Spleen (tissue), 11 donors: ENCODE results near the gene KIF23. TPM values are rescaled to one million over a fixed set of nuclear protein-coding genes. Genes with fewer than 3 reads are reported as not detected.

Source experiments
- DNase-seq: peaks from one replicate; pipeline ENCODE4 v3.0.0-alpha.2; 2020
- H3K27ac ChIP-seq, 8 donors: fragments of 200-600 bp; sonication (generic) in 7 of 8; 1 replicate in 4 of 8; 2 replicates in 4 of 8; pipeline versions ENCODE4 v1.5.0 to v1.8.0; 2016 to 2021; ENCODE audit warnings: inconsistent platforms in 4 of 8, mild to moderate bottlenecking in 4 of 8, moderate library complexity in 1 of 8
- H3K27me3 ChIP-seq, 7 donors: fragments of 200-600 bp; sonication (generic) in 6 of 7; replicated peaks in 1 of 7; 1 replicate in 4 of 7; 2 replicates in 3 of 7; pipeline versions ENCODE4 v1.5.0 to v1.8.0; 2016 to 2021; ENCODE audit warnings: inconsistent platforms in 3 of 7, mild to moderate bottlenecking in 1 of 7
- H3K36me3 ChIP-seq, 6 donors: fragments of 200-600 bp; sonication (generic) in 5 of 6; 1 replicate in 4 of 6; 2 replicates in 2 of 6; pipeline versions ENCODE4 v1.5.0 to v1.8.0; 2016 to 2021; ENCODE audit warnings: inconsistent platforms in 2 of 6
- H3K4me1 ChIP-seq, 6 donors: fragments of 200-600 bp; sonication (generic) in 5 of 6; 1 replicate in 3 of 6; 2 replicates in 3 of 6; pipeline versions ENCODE4 v1.5.0 to v1.8.0; 2016 to 2021; ENCODE audit warnings: inconsistent platforms in 3 of 6
- H3K4me3 ChIP-seq, 8 donors: fragments of 200-600 bp; sonication (generic) in 7 of 8; 1 replicate in 4 of 8; 2 replicates in 4 of 8; pipeline versions ENCODE4 v1.5.0 to v1.8.0; 2016 to 2021; ENCODE audit warnings: inconsistent platforms in 4 of 8, mild to moderate bottlenecking in 4 of 8, moderate library complexity in 2 of 8
- H3K9me3 ChIP-seq, 8 donors: fragments of 200-600 bp; sonication (generic) in 7 of 8; 1 replicate in 4 of 8; 2 replicates in 4 of 8; pipeline versions ENCODE4 v1.5.0 to v1.8.0; 2016 to 2021; ENCODE audit warnings: inconsistent platforms in 4 of 8
- POLR2A ChIP-seq, 3 donors: fragments of 450-650 bp; IDR thresholded peaks; one replicate each; pipeline ENCODE4 v1.5.1; 2017; ENCODE audit warnings: antibody characterized with exemption in 3 of 3, mild to moderate bottlenecking in 1 of 3
- POLR2AphosphoS5 ChIP-seq, 3 donors: sonication (generic); formaldehyde crosslinking; IDR thresholded peaks; one replicate each; pipeline ENCODE4 v1.5.1; 2017; ENCODE audit warnings: antibody characterized with exemption in 3 of 3
- WGBS, 5 donors: extraction: QIAGEN DNeasy Blood & Tissue Kit in 3 of 5; methylation state at CpG; one replicate each; pipeline versions ENCODE4 v1.1.5 to v1.1.7; 2013 to 2018; 5-methylcytosine and 5-hydroxymethylcytosine counted together
- intact Hi-C: fragments of 100-400 bp; cut with DNase I; formaldehyde crosslinking; loops from one replicate; pipeline ENCODE4 v1.15.0; 2023; ENCODE audit warnings: low total_unique reads
- polyA plus RNA-seq, 3 donors: library from polyadenylated mRNA; stranded (reverse); fragments of 200-250 nt; gene quantifications; one replicate each; pipeline ENCODE4 v1.2.1, GENCODE V29; 2013
- small RNA-seq, 4 donors: library from RNA; depleted of rRNA; stranded (forward); fragments of <200 nt; gene quantifications; one replicate each; pipeline ENCODE3, GENCODE V24; 2016
- total RNA-seq, 7 donors: library from RNA; depleted of rRNA in 3 of 7; stranded (reverse); fragments of >200 nt in 3 of 7; fragmentation: NEBNext Ultra II Directional in 4 of 7; extraction: Animal tissue kit (Norgen Biotek cat#: 25700) in 4 of 7; gene quantifications; one replicate each; pipeline versions ENCODE4 v1.1.0 to v1.2.1, GENCODE V29; 2016 to 2021
- TF ChIP-seq, protein P1 (sequence below), 11 experiments: fragments of 200-600 bp in 7 of 11; fragments of 450-650 bp in 4 of 11; sonication (generic) in 4 of 11; IDR thresholded peaks in 8 of 11; conservative IDR thresholded peaks in 3 of 11; 1 replicate in 7 of 11; 2 replicates in 4 of 11; pipeline versions ENCODE4 v1.4.0 to v1.8.0; 2016 to 2021; ENCODE audit warnings: antibody characterized with exemption in 11 of 11, inconsistent platforms in 4 of 11, mild to moderate bottlenecking in 1 of 11
- donor health status: healthy with polysubstance abuse.
- donor health status: DM: no; HTN: no; CAD: no; lungs with moderate emphysema.
- donor health status: DM: no; HTN: no; CAD: no.
- donor health status: Bipolar disorder and iron deficiency.
- donor health status: healthy.
- donor health status: DM: no; HTN: no; CAD: no.
- donor health status: DM: yes; HTN: yes; CAD: no.

The KIF23 gene
- total and polyA plus RNA-seq, 10 donors: 0.89 to 9.2 (median 4.5) TPM

GRCh38 chr15:69496001-69496400, 81.9 kb downstream of the KIF23 start:
- H3K27me3 ChIP-seq: peaks cover 0 to 3% (median 0%) of the 10 kb centered on the region in 7 donors
- no peak overlapping the region for H3K27ac ChIP-seq
- no peaks in the 10 kb centered on the region for H3K36me3 ChIP-seq
- no peaks in the 10 kb centered on the region for H3K4me1 ChIP-seq
- DNase-seq: no peak
- no peak overlapping the region for H3K4me3 ChIP-seq
- intact Hi-C loops: no loop called here
- 49 to 78% (median 67%) methylated on average over 2 of the region's 2 CpGs for WGBS, 5 donors
- peaks cover 0 to 6% (median 0%) of the 10 kb centered on the region in 8 donors for H3K9me3 ChIP-seq
- TF ChIP-seq, protein P1, sequence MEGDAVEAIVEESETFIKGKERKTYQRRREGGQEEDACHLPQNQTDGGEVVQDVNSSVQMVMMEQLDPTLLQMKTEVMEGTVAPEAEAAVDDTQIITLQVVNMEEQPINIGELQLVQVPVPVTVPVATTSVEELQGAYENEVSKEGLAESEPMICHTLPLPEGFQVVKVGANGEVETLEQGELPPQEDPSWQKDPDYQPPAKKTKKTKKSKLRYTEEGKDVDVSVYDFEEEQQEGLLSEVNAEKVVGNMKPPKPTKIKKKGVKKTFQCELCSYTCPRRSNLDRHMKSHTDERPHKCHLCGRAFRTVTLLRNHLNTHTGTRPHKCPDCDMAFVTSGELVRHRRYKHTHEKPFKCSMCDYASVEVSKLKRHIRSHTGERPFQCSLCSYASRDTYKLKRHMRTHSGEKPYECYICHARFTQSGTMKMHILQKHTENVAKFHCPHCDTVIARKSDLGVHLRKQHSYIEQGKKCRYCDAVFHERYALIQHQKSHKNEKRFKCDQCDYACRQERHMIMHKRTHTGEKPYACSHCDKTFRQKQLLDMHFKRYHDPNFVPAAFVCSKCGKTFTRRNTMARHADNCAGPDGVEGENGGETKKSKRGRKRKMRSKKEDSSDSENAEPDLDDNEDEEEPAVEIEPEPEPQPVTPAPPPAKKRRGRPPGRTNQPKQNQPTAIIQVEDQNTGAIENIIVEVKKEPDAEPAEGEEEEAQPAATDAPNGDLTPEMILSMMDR (IDR thresholded peaks at IDR 0.05 in 8 of 11, conservative IDR thresholded peaks at IDR 0.05 in 3 of 11): no peak
- TF ChIP-seq POLR2A (IDR thresholded peaks at IDR 0.05): no peak
- TF ChIP-seq POLR2AphosphoS5 (IDR thresholded peaks at IDR 0.05): no peak

GRCh38 chr15:69497076-69497475, 82.9 kb downstream of the KIF23 start:
- TF ChIP-seq POLR2AphosphoS5 (IDR thresholded peaks at IDR 0.05): no peak
- TF ChIP-seq POLR2A (IDR thresholded peaks at IDR 0.05): no peak
- TF ChIP-seq, protein P1 (IDR thresholded peaks at IDR 0.05 in 8 of 11, conservative IDR thresholded peaks at IDR 0.05 in 3 of 11): no peak
- no peak for DNase-seq
- H3K27me3 ChIP-seq: peaks cover 0 to 3% (median 0%) of the 10 kb centered on the region in 7 donors
- H3K27ac ChIP-seq: no peak overlapping the region
- H3K4me1 ChIP-seq: no peaks in the 10 kb centered on the region
- intact Hi-C loops: no loop called here
- no peak overlapping the region for H3K4me3 ChIP-seq
- 60 to 83% (median 61%) methylated on average over 1 of the region's 1 CpG for WGBS, 5 donors
- no peaks in the 10 kb centered on the region for H3K36me3 ChIP-seq
- no peaks in the 10 kb centered on the region for H3K9me3 ChIP-seq

DNA sequence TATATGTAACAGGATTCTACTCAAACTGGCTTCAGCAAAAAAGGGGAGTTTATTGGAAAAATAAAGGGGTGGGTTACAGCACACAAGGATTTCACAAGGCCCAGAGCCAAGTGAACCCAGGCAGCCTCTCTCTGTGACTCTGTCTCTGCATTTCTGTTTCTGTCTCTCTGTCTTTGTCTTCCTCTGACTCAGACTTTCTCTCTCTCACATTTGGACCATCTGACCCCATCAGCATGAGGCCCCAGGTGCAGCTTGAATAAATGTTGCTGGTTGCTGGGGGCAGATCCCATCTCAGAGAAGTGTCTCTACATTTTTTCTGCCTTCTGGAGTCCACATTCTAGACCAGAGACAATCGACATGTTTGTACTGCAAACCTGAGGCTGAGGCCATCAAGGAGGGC, 83.5 kb downstream of the KIF23 start:
- TF ChIP-seq POLR2AphosphoS5 (IDR thresholded peaks at IDR 0.05): no peak
- TF ChIP-seq, protein P1 (IDR thresholded peaks at IDR 0.05 in 8 of 11, conservative IDR thresholded peaks at IDR 0.05 in 3 of 11): no peak
- TF ChIP-seq POLR2A (IDR thresholded peaks at IDR 0.05): no peak
- intact Hi-C loops: no loop called here
- no peaks in the 10 kb centered on the region for H3K4me1 ChIP-seq
- no peak for DNase-seq
- H3K27me3 ChIP-seq: peaks cover 0 to 3% (median 0%) of the 10 kb centered on the region in 7 donors
- no peak overlapping the region for H3K27ac ChIP-seq
- no peaks in the 10 kb centered on the region for H3K9me3 ChIP-seq
- H3K4me3 ChIP-seq: no peak overlapping the region
- no peaks in the 10 kb centered on the region for H3K36me3 ChIP-seq
- 72 to 92% (median 78%) methylated on average over 1 of the region's 1 CpG for WGBS, 5 donors

Small RNA genes lying within 50 kb of the gene (small RNA-seq; reads per million reads assigned to genes)
- 0 reads per million in 4 donors for gene RF00012

Other genes starting within 250 kb of the KIF23 start
- gene PAQR5, start 115.4 kb upstream of the KIF23 start, total RNA-seq: under 1 TPM in 3 of 7 donors, not detected in 4; 0.27 to 0.58 (median 0.44) TPM
- gene PAQR5, start 115.4 kb upstream of the KIF23 start, polyA plus RNA-seq: under 1 TPM in 2 of 3 donors, not detected in 1; 0.03 to 0.16 TPM
- gene RPLP1, start 38.5 kb downstream of the KIF23 start, total RNA-seq: 1,000 to 10,000 TPM in 4 of 7 donors, 100 to 1,000 TPM in 3; 439 to 1,791 (median 1,406) TPM
- 1,000 to 10,000 TPM; 3,122 to 3,995 (median 3,688) TPM for gene RPLP1, start 38.5 kb downstream of the KIF23 start, polyA plus RNA-seq